Colonic mucosa (tissue), 4 donors: ENCODE measurements around the gene SPACA4. TPM values are rescaled to one million over a fixed set of nuclear protein-coding genes. Genes with fewer than 3 reads are reported as not detected.

ENCODE experiments used
- DNase-seq: peaks from one replicate; pipeline ENCODE4 v3.0.0-alpha.2; 2020
- H3K27ac ChIP-seq: fragments of 200-600 bp; one replicate; pipeline ENCODE4 v1.8.0; 2021
- H3K27me3 ChIP-seq: fragments of 200-600 bp; one replicate; pipeline ENCODE4 v1.8.0; 2021
- H3K36me3 ChIP-seq: fragments of 200-600 bp; one replicate; pipeline ENCODE4 v1.8.0; 2021
- H3K4me1 ChIP-seq: fragments of 200-600 bp; one replicate; pipeline ENCODE4 v1.8.0; 2021; ENCODE audit warnings: mild to moderate bottlenecking
- H3K4me3 ChIP-seq: fragments of 200-600 bp; one replicate; pipeline ENCODE4 v1.8.0; 2021
- H3K9ac ChIP-seq, 2 donors: one replicate each; pipeline ENCODE4 v1.7.0; 2013; ENCODE audit warnings: control low read depth in 2 of 2, low read depth in 2 of 2, low read length in 2 of 2
- H3K9me3 ChIP-seq: fragments of 200-600 bp; one replicate; pipeline ENCODE4 v1.8.0; 2021
- CTCF ChIP-seq: fragments of 200-600 bp; IDR thresholded peaks from one replicate; pipeline ENCODE4 v1.8.0; 2022; ENCODE audit warnings: antibody characterized with exemption, mild to moderate bottlenecking
- intact Hi-C: fragments of 100-400 bp; cut with DNase I; formaldehyde crosslinking; loops from one replicate; pipeline ENCODE4 v1.14.1; 2022
- total RNA-seq, 2 donors: library from RNA; stranded (reverse); fragmentation: NEBNext Ultra II Directional in 1 of 2; extraction: Animal tissue kit (Norgen Biotek cat#: 25700) in 1 of 2; gene quantifications; one replicate each; pipeline ENCODE4 v1.2.1, GENCODE V29; 2021
- donor health status: healthy.
- donor health status: DM: no; HTN: no; CAD: no.
- donor health status: DM: no; HTN: no; CAD: no.

The SPACA4 gene
- total RNA-seq, 2 donors from 2014 or later: 0.27 TPM; not detected in 1

- H3K9ac ChIP-seq: no peak overlapping the region
- no peak for TF ChIP-seq CTCF
- H3K27ac ChIP-seq: no peak overlapping the region
- H3K27me3 ChIP-seq: peaks cover 4% of the 10 kb centered on the region
- H3K36me3 ChIP-seq: no peaks in the 10 kb centered on the region
- no peaks in the 10 kb centered on the region for H3K9me3 ChIP-seq
- no peak overlapping the region for H3K4me3 ChIP-seq
- intact Hi-C loops: no loop called here
- no peak for DNase-seq
- H3K4me1 ChIP-seq: peaks cover 3% of the 10 kb centered on the region
Measured at GRCh38 chr19:48565090-48565489, 41.5 kb upstream of the SPACA4 start.

- intact Hi-C loops: no loop called here
- H3K9ac ChIP-seq: no peak overlapping the region
- no peak overlapping the region for H3K27ac ChIP-seq
Measured at GRCh38 chr19:48568345-48568886, 38.1 kb upstream of the SPACA4 start.

GRCh38 chr19:48569814-48570213, 36.7 kb upstream of the SPACA4 start:
- no peak overlapping the region for H3K4me3 ChIP-seq
- DNase-seq: no peak
- H3K9ac ChIP-seq: no peak overlapping the region
- H3K27ac ChIP-seq: no peak overlapping the region
- peaks cover 4% of the 10 kb centered on the region for H3K27me3 ChIP-seq
- no peaks in the 10 kb centered on the region for H3K36me3 ChIP-seq
- intact Hi-C loops: no loop called here
- H3K4me1 ChIP-seq: peaks cover 3% of the 10 kb centered on the region
- H3K9me3 ChIP-seq: no peaks in the 10 kb centered on the region
- no peak for TF ChIP-seq CTCF

More at GRCh38 chr19:48568345-48568886, 38.1 kb upstream of the SPACA4 start:
- Histone ChIP-seq H3K36me3 (no peaks in the 10 kb centered on the region), H3K4me1 (peaks cover 3% of the 10 kb centered on the region), H3K27me3 (peaks cover 4% of the 10 kb centered on the region), H3K9me3 (no peaks in the 10 kb centered on the region), H3K4me3 (no peak overlapping the region)
- no peak for TF ChIP-seq CTCF
- DNase-seq: peak; percentile 67

GRCh38 chr19:48571378-48572162, 35.0 kb upstream of the SPACA4 start:
- Histone ChIP-seq H3K27ac (no peak overlapping the region), H3K4me3 (no peak overlapping the region), H3K9ac (no peak overlapping the region), H3K9me3 (no peaks in the 10 kb centered on the region), H3K36me3 (no peaks in the 10 kb centered on the region), H3K27me3 (peaks cover 4% of the 10 kb centered on the region), H3K4me1 (peaks cover 3% of the 10 kb centered on the region)
- DNase-seq: no peak
- intact Hi-C loops: no loop called here
- TF ChIP-seq CTCF: no peak

GRCh38 chr19:48573163-48573505, 33.4 kb upstream of the SPACA4 start:
- H3K36me3 ChIP-seq: no peaks in the 10 kb centered on the region
- no peaks in the 10 kb centered on the region for H3K9me3 ChIP-seq
- TF ChIP-seq CTCF: no peak
- H3K4me3 ChIP-seq: no peak overlapping the region
- intact Hi-C loops: no loop called here
- no peak overlapping the region for H3K9ac ChIP-seq
- no peak overlapping the region for H3K27ac ChIP-seq
- peaks cover 3% of the 10 kb centered on the region for H3K4me1 ChIP-seq
- H3K27me3 ChIP-seq: peaks cover 4% of the 10 kb centered on the region
- DNase-seq: no peak
